ENCODE results near the gene SPATA20.
A peak's percentile ranks its signal among the peaks of the same experiment; 100 is the strongest.

Gene SPATA20

GRCh38 chr17:50540560-50541401, 6.2 kb upstream of the SPATA20 start:
- no peak for DNase-seq

- DNase-seq = no peak
Observed at GRCh38 chr17:50541402-50541715, 5.6 kb upstream of the SPATA20 start.

GRCh38 chr17:50541716-50542688, 5.0 kb upstream of the SPATA20 start:
- peak; percentile 68 for DNase-seq

GRCh38 chr17:50542795-50543774, 3.9 kb upstream of the SPATA20 start:
- no peak for DNase-seq

- no peak for DNase-seq
Observed at GRCh38 chr17:50544516-50544915, 2.5 kb upstream of the SPATA20 start.

- DNase-seq = no peak
Observed at GRCh38 chr17:50545311-50545710, 1.7 kb upstream of the SPATA20 start.

- DNase-seq = no peak
Observed at GRCh38 chr17:50546701-50547034, 306 bp upstream of the SPATA20 start.

- no peak for DNase-seq
Observed at GRCh38 chr17:50547736-50548083, 736 bp downstream of the SPATA20 start.

GRCh38 chr17:50548831-50549230, 1.9 kb downstream of the SPATA20 start:
- DNase-seq = no peak

GRCh38 chr17:50549256-50549941, 2.4 kb downstream of the SPATA20 start:
- no peak for DNase-seq

GRCh38 chr17:50549969-50550368, 3.0 kb downstream of the SPATA20 start:
- DNase-seq = no peak

GRCh38 chr17:50550661-50551432, 3.9 kb downstream of the SPATA20 start:
- DNase-seq = no peak

GRCh38 chr17:50551433-50551815, 4.5 kb downstream of the SPATA20 start:
- no peak for DNase-seq

- no peak for DNase-seq
Observed at GRCh38 chr17:50551884-50552283, 4.9 kb downstream of the SPATA20 start.

- DNase-seq = no peak
Observed at GRCh38 chr17:50554201-50554600, 7.2 kb downstream of the SPATA20 start.

- no peak for DNase-seq
Observed at GRCh38 chr17:50556803-50557202, 9.8 kb downstream of the SPATA20 start.

GRCh38 chr17:50557630-50558029, 10.7 kb downstream of the SPATA20 start:
- DNase-seq = no peak

GRCh38 chr17:50558091-50558490, 11.1 kb downstream of the SPATA20 start:
- DNase-seq = no peak

- no peak for DNase-seq
Observed at GRCh38 chr17:50558581-50558940, 11.6 kb downstream of the SPATA20 start.

- no peak for DNase-seq
Observed at GRCh38 chr17:50558941-50559614, 12.1 kb downstream of the SPATA20 start.

- DNase-seq = peak; percentile 9
Observed at GRCh38 chr17:50559674-50560184, 12.8 kb downstream of the SPATA20 start.
